HG03280 (cell line): ENCODE data around the gene ABCA5.
"Not testable (repeated sequence)": the region's sequence is repeated elsewhere in the genome, so short reads cannot be mapped to it uniquely, and the experiment has no call there.

Experiments
- ATAC-seq: cut with Tn5 transposase; IDR thresholded peaks from one replicate; pipeline ENCODE4 v1.9.1; 2021; ENCODE audit warnings: mild to moderate bottlenecking, moderate library complexity; ENCODE audit not compliant: unreplicated experiment

The ABCA5 gene

DNA sequence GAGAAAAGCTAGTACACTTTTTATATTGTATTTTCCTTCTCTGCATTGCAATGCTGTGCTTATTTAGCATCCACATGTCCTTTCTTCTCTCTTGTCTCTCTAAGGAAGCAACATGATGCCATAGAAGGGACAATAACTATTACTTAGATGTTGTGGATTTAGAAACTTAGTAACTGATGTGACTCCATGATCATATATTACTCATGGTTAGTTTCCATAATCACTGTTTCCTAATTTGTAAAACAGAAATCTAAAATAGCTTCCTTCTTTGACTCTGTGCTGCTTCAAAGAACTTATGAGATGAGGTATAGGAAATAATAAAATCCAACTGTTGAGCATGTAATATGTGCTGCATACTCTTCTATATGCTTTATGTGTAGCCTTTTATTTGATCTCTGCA lies 6.6 kb upstream of the ABCA5 start:
- ATAC-seq = no peak

DNA sequence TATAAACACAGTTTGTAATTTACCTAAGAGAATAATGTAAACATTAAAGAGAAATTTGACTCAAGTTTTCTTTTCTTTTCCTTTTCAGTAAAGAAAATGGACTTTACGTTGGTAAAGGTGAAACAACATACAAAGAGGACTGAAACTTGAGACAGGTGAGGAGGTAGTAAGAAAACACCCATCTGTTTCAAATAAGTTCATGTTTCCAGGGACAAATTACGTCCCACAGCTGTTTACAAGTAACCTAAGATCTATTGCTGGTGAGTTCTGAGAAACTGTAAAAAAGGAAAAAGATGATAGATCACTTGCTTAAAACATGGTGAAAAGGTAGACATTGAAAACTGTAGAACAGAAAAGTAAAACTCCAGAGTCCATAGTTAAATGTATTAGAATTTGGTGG lies 4.8 kb upstream of the ABCA5 start:
- no peak for ATAC-seq

DNA sequence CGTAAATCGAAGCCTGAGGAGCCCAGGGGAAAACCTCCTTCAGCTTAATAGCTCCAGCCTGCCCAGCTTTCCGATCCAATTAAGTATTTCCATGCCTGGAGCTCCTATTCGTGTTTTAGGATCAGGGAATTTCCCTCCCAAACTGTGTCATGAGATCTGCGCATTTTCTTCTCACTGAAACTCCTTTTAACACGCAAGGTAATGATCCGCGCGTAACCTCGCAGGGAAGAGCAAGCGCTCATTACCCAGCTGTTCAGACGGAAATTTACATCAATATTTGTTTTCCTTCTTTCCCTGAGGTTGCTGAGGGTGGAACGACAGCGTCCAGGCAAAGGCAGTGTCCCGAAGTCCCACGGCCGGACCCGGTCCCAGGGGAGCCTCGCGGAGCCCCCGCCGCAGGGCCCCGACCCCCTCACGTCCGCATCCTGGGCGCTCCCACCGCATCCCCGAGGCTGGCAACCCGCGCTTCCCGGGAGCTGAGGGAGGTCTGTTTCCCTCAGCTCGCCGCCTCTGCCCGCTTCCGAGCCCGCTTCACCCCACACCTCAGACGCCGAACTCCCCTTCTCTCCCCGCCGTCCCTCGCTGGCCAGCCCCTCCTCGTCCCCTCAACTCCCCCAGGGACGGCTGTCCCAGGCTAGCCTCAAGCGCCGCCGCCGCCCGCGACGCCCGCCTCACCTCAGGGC lies 415 bp downstream of the ABCA5 start:
- ATAC-seq = no peak

DNA sequence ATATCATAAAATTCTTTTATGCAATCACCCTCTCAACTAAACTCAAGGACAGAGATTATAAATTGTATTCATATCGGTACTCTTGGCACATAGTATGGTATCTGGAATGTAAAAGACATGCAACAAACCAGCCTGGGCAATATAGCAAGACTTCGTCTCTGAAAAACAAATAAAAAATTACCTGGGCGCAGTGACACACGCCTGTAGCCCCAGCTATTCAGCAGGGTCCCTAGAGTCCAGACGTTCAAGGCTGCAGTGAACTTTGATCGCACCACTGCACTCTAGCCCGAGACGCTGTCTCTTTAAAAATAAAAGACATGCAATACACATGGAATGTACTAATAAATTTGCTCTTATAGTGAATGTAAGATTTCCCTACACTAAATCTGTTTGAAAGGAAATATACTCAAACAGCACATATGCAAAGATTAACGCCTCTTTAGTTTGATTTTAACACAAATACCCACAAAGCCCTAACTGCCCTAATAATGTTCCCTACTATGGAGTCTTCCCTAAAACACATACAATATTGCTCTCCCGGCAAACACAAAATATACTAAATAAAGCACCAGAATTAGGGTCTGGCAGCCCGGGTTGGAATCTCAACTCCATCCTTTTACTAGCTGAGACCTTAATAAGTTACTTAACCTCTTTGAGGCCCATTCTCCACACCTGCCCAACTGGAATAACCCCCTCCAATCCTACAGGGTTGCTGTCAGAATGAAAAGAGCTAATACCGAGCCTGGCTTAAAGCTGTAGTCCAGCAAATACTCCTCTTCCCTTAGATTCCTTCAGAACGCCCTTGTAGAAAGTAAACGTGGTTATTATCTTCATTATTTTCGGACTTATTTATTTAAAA lies 1.2 kb downstream of the ABCA5 start:
- ATAC-seq = no peak

DNA sequence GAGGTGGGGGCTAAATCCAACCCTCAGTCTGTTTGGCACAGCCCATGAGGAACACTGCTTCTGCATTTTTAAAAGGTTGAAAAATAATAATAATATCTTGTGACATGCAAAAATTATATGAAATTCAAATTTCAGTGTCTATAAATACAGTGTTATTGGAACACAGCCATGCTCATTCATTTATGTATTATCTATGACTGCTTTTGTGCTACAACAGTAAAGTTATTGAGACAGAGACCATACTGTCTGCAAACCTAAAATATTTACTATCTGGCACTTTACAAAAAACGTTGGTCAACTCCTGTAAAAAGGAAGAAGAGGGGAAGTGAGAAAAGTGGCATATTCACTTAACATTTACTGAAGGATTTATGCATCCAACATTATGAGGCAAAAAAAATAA lies 3.1 kb downstream of the ABCA5 start:
- no peak for ATAC-seq

DNA sequence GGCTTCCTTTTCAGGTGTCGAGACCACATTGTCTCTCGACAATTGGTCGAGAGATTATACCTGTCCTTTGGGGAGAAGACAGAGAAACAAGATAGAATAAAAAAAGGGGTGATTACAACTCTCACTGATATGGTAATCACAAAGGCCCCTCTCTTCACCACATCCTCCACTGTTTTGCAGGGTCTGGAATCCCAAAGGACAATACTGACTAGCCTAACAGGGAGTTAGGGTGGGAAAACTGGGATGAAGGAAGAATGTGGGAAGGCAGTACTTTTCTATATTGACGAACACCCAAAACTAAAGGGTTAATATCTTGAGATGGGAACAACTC lies 6.1 kb downstream of the ABCA5 start:
- ATAC-seq = no peak

DNA sequence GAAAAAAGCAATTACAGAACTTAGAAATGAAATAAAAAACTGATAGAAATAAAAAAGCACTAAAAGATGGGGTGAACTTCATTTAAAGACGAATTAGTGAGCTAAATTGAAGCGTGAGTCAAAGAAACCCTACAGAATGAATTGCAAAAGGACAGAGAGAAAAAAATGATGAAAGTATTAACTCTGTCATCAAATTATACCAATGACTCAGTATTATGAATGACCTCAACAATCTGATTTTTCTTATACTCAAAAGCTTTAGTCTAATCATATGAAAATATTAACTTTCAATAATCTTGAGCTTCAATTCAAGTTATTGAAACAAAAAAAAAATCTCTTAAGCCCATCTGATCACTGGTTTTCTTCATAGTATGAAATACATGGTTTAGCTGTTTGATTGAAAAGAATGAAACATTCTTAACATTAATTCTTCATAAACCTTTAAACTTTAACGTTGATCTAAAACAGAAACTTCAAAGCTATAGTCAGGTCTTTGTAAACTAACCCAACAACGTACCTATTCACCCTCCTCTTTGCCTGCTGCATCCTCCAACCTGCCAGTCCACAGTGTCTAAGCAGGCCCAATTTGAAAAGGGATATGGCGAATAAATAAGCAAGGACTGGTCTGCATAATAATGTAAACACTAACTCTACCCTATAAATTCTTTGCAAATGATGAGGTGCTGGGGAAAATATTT lies 6.6 kb downstream of the ABCA5 start:
- ATAC-seq = no peak

DNA sequence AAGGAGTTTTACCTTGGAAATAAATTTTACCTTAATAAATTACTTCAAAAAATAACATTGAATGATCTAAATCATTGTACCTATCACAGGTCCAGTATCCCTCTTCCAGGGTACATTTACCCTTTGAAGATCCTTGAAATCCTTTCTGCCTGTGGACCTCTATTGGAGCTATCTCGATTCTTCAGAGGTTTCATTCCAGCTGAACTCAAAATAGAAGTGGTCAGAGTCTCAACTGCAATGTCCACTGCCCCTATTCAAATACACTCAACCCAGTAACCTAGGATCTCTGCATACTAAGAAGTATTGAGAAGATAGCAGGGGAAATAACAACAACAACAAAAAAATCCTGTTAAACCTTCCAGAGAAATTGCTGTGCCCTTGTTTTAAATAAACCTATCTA lies 9.3 kb downstream of the ABCA5 start:
- no peak for ATAC-seq

DNA sequence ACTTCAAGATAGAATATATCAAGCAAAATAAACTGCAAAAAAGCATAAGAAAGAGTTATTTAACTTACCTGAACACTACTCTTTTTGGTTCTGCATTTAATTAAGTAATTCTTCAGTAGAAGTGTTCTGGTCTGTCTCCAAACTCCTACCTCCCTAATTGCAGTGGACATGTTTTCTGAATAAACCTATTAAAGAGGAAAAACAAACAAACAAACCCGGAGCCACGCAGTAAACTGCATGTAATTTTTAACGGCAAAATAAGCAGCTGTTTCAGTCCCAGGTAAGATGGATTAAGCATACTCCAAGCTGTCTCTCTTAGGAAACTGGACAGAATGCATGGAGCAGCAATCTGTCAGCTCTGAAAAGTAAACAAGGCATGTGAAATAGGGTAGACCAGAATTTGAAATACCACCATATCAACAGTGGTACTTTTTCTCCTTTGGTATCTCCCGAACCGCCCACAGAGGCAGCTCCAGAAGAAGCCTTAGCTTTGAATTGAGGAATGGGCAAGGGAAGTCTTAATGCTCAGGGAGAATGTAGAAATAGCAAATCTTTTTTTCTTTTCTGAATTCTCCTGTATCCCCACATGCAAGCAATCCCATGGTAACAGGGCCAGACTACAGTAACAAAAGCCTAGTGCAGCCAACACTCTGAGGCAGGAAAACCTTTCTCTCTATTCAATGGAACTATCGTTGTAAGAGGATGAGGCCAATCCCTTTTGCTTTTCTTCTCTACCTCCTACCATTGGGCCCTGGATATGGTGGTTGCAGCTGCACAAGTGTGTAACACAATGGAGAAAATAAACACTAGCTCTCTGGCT lies 12.5 kb downstream of the ABCA5 start:
- ATAC-seq = no peak

DNA sequence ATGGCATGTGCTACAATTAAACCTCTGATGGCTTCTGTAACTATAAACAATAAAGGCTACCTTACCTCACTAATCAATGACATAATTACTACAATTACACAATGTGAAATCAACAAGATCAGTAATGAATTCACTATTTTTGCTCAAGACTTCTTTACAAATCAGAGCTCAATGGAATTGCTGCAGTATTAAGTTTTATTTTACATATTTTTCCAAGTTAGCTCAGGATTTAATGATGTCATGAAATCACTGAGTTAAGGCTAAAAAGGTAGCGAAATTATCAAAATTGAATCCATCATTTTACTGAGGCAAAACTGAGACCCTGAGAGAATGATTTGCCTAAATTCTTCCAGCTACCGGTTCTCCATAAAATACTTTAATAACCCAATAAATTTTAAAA lies 21.8 kb downstream of the ABCA5 start:
- no peak for ATAC-seq

DNA sequence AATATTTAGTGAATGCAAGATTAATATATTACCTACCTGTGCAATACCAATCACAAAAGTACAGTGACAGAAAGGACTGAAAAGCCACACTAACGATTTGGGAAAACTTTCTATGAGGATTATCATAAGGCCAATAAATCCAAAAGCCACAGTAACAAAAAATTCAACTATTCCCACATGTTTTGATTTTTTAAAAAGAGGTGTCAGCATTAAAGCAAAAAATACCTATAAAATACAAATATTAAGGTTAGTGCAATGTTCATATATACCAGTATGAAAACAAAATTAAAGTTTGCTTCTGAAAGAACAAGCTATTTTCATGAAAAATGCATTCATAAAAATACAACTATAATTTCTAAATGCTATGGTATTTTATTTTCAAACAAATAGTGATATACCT lies 24.3 kb downstream of the ABCA5 start:
- no peak for ATAC-seq

DNA sequence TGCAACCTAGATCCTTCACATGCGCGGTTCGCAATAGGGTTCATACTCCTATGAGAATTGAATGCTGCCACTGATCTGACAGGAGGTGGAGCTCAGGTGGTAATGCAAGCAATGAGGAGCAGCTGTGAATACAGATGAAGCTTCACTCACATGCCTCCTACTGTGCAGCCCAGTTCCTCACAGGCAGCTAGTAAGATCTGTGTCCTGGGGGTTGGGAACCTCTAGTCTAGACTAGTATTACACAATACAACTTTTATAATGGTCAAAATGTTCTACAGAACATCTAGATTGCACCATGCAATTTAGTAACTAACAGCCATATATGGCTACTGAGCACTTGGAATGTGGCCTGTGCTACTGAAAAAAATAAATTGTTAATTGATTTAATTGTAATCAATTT lies 26.7 kb downstream of the ABCA5 start:
- no peak for ATAC-seq

DNA sequence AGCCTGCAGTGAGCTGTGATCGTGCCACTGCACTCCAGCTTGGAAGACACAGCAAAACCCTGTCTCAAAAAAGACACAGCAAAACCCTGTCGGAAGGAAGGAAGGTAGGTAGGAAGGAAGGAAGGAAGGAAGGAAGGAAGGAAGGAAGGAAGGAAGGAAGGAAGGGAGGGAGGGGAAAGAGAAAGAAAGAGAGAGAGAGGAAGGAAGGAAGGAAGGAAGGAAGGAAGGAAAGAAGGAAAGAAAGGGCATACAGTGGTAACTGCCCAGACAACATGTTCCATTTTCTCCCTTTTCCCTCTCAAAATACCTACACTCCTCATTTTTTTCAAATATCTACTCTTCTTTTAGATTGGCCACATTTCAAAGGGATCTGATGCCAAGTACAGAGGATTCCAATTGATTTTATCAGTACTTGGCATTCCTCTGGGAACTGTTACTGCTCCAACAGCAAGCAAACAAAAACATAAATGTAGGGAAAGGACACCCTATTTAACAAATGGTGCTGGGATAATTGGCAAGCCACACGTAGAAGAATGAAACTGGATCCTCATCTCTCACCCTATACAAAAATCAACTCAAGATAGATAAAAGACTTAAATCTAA lies 28.7 kb downstream of the ABCA5 start:
- not testable (repeated sequence) for ATAC-seq

DNA sequence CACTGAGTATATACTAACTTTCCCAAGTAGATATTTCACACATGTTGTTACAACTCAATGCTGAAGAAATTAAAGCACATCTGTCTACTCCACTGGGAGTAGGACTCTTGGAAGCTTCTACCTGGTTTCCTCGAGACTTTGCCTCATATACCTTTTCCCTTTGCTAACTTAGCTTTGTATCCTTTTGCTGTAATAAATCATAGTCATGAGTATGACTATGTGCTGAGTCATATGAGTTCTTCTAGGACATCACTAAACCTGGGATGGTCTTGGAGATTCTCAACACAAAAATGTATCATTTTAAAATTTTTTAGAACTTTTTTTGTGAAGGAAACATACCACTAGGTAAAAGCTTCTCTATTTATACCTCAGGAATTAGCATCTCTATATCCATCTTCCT lies 39.8 kb downstream of the ABCA5 start:
- no peak for ATAC-seq

DNA sequence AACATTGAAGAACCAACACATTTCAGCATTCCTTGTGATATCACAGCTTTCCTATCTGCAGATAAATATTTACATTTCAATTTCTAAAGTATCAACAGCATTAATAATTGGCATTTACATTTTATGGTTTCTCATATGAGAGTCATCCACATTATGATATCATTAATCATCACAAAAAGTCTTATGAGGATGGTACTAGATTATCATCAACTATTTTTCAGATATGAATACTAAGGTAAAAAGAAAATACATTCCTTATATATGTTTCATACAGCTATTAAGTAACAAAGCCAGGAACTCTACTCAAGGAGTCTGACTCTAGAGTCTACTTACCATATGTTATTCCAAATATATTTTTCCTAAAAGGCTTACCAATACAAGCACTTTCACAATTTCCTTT lies 40.7 kb downstream of the ABCA5 start:
- ATAC-seq = no peak

DNA sequence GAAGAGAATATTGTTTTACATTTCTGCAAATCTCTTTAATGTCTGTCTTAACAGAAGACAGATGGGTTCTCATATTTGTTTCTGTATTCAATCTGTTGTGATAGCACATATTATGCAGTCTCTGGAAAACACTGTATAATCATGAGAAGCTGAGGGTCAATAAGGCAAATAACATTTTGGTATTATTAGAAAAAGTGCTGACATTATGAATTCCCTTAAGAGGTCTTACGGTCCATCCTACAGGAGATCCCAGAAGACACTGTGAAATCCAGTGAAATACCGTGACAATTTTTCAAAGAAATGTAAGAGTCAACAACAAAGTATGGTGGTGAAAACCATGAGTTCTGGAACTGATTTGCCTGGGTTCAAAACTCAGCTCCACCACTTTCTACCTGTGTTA lies 42.3 kb downstream of the ABCA5 start:
- no peak for ATAC-seq

DNA sequence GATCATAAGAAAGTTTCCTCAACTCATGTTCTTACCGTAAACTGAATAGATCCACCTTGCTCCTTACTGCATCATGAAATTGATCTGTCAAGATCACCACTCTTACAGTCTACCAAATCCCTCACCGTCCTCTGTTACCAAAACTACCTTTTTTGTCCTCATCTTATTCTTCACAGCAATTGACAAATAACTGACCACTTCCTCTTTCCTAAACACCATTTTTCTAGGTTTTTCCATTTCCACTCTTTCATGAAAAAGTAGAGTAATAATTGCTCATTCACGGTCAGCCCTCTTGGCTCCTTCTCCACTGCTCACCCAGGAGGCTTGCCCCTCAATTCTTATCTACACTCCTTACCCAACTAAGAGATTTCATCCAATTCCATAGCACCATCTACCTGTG lies 44.9 kb downstream of the ABCA5 start:
- ATAC-seq = no peak

DNA sequence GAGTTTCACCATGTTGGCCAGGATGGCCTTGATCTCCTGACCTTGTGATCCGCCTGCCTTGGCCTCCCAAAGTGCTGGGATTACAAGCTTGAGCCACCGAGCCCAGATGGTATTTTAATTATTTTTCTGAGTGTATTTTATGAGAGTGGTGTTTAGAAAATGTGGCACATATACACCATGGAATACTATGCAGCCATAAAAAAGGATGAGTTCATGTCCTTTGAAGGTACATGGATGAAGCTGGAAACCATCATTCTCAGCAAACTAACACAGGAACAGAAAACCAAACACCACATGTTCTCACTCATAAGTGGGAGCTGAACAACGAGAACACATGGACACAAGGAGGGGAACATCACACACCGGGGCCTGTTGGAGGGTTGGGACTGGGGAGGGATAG lies 50.7 kb downstream of the ABCA5 start:
- ATAC-seq = not testable (repeated sequence)

DNA sequence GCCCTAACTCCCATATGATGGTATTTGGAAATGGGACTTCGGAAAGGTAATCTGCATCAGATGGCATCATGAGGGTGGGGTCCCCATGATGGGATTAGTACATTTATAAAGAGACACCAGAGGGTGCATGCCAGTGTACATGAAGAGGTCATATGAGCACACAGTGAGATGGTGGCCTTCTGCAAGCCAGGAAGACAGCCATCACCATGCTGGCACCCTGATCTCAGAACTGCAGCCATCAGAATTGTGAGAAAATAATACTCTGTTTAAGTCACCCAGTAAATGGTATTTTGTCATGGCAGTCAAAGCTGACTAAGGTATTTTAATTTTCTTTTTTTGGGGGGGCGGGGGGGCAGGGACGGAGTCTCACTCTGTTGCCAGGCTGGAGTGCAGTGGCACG lies 51.2 kb downstream of the ABCA5 start:
- no peak for ATAC-seq

DNA sequence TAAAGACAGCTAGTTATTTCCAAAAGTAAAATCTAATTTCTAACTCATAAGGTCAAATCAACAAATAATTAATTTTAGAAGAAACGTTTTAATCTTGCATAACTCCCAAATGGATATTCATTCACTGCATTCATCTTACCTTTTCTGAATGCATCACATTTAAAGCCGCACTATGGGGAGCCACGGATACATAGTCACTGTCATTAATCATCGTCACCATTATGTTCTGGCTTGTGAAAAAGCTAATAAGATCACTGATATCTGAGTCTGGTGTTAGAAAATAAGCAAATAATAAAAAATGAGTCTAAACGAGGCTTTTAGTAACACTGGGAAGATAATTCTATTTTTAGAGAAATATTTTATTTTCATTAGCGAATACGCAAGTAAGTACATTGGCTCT lies 55.9 kb downstream of the ABCA5 start:
- no peak for ATAC-seq
